Peyer's patch (tissue), 4 donors: Measurements from ENCODE around the gene KIF26B. TPM values are rescaled to one million over a fixed set of nuclear protein-coding genes. Genes with fewer than 3 reads are reported as not detected.

Experiments
- DNase-seq, 3 donors: peaks; one replicate each; pipeline ENCODE4 v3.0.0-alpha.2; 2017 to 2019
- H3K27ac ChIP-seq, 4 donors: fragments of 200-600 bp; sonication (generic); one replicate each; pipeline ENCODE4 v1.5.1; 2016 to 2019
- H3K27me3 ChIP-seq, 2 donors: fragments of 200-600 bp; sonication (generic); one replicate each; pipeline ENCODE4 v1.5.1; 2019
- H3K36me3 ChIP-seq, 3 donors: fragments of 200-600 bp; sonication (generic); one replicate each; pipeline ENCODE4 v1.5.1; 2016 to 2019
- H3K4me1 ChIP-seq, 4 donors: fragments of 200-600 bp; sonication (generic); one replicate each; pipeline ENCODE4 v1.5.1; 2016 to 2019
- H3K4me3 ChIP-seq, 4 donors: fragments of 200-600 bp; sonication (generic); 1 replicate in 3 of 4; 2 replicates in 1 of 4; pipeline ENCODE4 v1.5.1; 2016 to 2019; ENCODE audit warnings: mild to moderate bottlenecking in 1 of 4
- H3K9me3 ChIP-seq, 4 donors: fragments of 200-600 bp; sonication (generic); one replicate each; pipeline ENCODE4 v1.5.1; 2016 to 2019; ENCODE audit warnings: mild to moderate bottlenecking in 1 of 4
- POLR2A ChIP-seq, 2 donors: fragments of 450-650 bp; IDR thresholded peaks; one replicate each; pipeline ENCODE4 v1.5.1; 2017; ENCODE audit warnings: antibody characterized with exemption in 2 of 2, mild to moderate bottlenecking in 2 of 2, moderate library complexity in 2 of 2
- total RNA-seq, 4 donors: library from RNA; depleted of rRNA; stranded (reverse); fragments of >200 nt; gene quantifications; one replicate each; pipeline ENCODE4 v1.1.0, GENCODE V29; 2016
- TF ChIP-seq, protein P1 (sequence below), 6 experiments: fragments of 450-650 bp in 4 of 6; fragments of 200-600 bp in 2 of 6; sonication (generic) in 1 of 6; IDR thresholded peaks; one replicate each; pipeline ENCODE4 v1.5.1; 2017 to 2019; ENCODE audit warnings: antibody characterized with exemption in 6 of 6, mild to moderate bottlenecking in 3 of 6, moderate library complexity in 1 of 6

KIF26B gene
- total RNA-seq, 4 donors from 2014 or later, result 0.70 to 1.6 (median 1.1) TPM

DNA sequence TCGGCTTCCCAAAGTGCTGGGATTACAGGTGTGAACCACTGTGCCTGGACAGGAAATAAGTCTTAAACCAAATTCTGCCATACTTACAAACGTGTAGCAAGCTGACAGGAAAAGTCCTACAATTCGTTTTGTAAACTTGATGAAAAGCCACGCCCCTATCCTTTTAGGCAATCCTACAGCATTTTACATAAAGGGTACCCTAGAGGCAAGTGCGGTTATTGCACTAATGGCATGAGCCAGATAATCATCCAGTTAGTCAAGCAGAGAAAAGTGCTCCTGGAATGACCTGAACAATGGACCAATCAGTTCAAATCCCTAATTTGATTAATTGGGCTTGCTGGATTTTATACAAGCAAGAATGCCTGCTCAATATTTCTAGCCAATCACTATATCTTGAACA, 338.2 kb downstream of the KIF26B start:
- Histone ChIP-seq H3K9me3 (no peaks in the 10 kb centered on the region), H3K36me3 (no peaks in the 10 kb centered on the region), H3K27me3 (no peaks in the 10 kb centered on the region), H3K4me3 (no peak overlapping the region), H3K27ac (no peak overlapping the region), H3K4me1 (no peaks in the 10 kb centered on the region)
- DNase-seq, result no peak
- TF ChIP-seq POLR2A (IDR thresholded peaks at IDR 0.05), result no peak
- TF ChIP-seq, protein P1, sequence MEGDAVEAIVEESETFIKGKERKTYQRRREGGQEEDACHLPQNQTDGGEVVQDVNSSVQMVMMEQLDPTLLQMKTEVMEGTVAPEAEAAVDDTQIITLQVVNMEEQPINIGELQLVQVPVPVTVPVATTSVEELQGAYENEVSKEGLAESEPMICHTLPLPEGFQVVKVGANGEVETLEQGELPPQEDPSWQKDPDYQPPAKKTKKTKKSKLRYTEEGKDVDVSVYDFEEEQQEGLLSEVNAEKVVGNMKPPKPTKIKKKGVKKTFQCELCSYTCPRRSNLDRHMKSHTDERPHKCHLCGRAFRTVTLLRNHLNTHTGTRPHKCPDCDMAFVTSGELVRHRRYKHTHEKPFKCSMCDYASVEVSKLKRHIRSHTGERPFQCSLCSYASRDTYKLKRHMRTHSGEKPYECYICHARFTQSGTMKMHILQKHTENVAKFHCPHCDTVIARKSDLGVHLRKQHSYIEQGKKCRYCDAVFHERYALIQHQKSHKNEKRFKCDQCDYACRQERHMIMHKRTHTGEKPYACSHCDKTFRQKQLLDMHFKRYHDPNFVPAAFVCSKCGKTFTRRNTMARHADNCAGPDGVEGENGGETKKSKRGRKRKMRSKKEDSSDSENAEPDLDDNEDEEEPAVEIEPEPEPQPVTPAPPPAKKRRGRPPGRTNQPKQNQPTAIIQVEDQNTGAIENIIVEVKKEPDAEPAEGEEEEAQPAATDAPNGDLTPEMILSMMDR (IDR thresholded peaks at IDR 0.05), result no peak

DNA sequence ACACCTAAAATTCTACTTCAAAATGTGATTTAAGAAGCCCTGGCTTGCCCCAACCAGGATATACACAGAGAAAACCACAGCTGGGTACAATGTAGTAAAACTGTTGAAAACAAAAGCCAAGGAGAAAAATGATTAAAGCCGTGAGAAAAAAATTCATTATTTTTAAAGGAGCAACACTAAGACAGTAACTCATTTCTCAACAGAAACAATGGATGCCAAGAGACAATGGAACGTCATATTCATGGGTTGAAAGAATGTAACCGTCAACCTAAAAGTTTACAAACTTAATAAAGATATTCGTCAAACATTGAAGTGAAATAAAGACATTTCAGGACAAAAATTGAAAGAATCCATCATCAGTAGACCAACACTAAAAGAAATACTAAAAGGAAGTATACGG, 340.9 kb downstream of the KIF26B start:
- Histone ChIP-seq H3K4me1 (no peaks in the 10 kb centered on the region), H3K36me3 (no peaks in the 10 kb centered on the region), H3K4me3 (no peak overlapping the region), H3K27ac (no peak overlapping the region), H3K27me3 (no peaks in the 10 kb centered on the region), H3K9me3 (no peaks in the 10 kb centered on the region)
- TF ChIP-seq, protein P1 (IDR thresholded peaks at IDR 0.05), result no peak
- TF ChIP-seq POLR2A (IDR thresholded peaks at IDR 0.05), result no peak
- no peak for DNase-seq

DNA sequence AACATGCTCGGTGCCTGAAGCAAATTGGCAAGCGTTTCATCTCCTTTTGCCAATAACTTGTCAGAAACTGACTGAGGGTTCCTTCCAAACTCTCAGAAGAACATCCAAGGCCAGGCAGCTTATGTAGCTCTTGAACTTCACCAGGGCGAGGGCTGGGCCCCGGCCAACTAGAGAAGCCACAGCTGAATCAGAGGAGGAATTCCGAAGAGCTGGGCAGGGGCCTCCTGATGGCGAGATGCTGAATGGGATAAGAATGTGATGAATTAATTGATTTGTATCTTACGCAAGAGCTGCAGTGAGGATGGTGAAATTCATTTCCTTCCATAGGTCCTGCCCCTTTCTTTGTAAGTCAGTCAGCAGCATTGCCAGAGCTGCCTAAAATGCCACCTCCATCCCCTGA, 345.8 kb downstream of the KIF26B start:
- no peak for DNase-seq
- TF ChIP-seq, protein P1 (IDR thresholded peaks at IDR 0.05), result no peak
- TF ChIP-seq POLR2A (IDR thresholded peaks at IDR 0.05), result no peak

DNA sequence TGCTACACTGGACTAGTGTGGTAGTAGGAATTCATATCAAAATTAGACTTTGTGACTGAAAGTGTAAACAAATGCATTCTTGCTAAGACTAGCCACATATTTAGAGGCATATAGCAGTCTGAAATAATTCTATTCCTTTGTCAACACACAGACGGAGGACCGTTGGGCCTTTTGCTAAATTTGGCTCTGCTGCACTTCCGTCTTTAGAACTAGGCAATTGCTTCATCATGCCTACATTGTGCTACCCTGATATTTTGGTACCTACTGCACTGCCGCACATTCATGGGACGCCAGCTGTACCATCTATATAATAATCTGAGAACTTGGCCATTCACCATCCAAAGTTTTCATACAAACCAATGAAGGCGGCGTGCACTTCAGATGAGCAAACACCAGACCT, 346.8 kb downstream of the KIF26B start:
- DNase-seq, result no peak
- Histone ChIP-seq H3K4me1 (no peaks in the 10 kb centered on the region), H3K27me3 (no peaks in the 10 kb centered on the region), H3K27ac (no peak overlapping the region), H3K9me3 (no peaks in the 10 kb centered on the region), H3K4me3 (no peak overlapping the region), H3K36me3 (no peaks in the 10 kb centered on the region)
- TF ChIP-seq, protein P1 (IDR thresholded peaks at IDR 0.05), result no peak
- no peak for TF ChIP-seq POLR2A (IDR thresholded peaks at IDR 0.05)

More for the DNA sequence above, 345.8 kb downstream of the KIF26B start:
- no peaks in the 10 kb centered on the region for H3K27me3 ChIP-seq
- no peaks in the 10 kb centered on the region for H3K9me3 ChIP-seq
- no peaks in the 10 kb centered on the region for H3K36me3 ChIP-seq
- H3K4me3 ChIP-seq, result no peak overlapping the region
- no peaks in the 10 kb centered on the region for H3K4me1 ChIP-seq
- H3K27ac ChIP-seq, result no peak overlapping the region

DNA sequence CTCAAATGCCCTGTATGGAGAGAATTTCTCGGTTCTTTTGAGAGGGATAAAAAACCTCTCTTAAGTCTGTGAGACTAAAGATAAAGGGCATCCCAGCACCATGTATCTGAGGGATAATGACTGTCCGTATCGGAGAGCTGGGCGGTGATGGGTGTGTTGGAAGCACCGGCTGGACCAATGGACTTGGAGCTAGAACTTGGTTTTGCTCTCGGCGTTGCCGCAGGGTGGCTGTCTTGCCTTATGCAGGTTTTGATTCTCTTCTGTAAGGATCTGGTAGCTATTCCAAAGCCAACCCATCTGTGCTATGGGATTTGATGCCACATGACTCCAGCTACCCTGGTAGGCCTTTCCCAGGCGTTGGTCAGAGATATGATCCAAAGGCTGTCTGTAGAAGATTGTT, 348.8 kb downstream of the KIF26B start:
- Histone ChIP-seq H3K9me3 (no peaks in the 10 kb centered on the region), H3K4me3 (no peak overlapping the region), H3K27ac (no peak overlapping the region), H3K36me3 (no peaks in the 10 kb centered on the region), H3K27me3 (no peaks in the 10 kb centered on the region), H3K4me1 (no peaks in the 10 kb centered on the region)
- no peak for TF ChIP-seq POLR2A (IDR thresholded peaks at IDR 0.05)
- TF ChIP-seq, protein P1 (IDR thresholded peaks at IDR 0.05), result no peak
- DNase-seq, result no peak

DNA sequence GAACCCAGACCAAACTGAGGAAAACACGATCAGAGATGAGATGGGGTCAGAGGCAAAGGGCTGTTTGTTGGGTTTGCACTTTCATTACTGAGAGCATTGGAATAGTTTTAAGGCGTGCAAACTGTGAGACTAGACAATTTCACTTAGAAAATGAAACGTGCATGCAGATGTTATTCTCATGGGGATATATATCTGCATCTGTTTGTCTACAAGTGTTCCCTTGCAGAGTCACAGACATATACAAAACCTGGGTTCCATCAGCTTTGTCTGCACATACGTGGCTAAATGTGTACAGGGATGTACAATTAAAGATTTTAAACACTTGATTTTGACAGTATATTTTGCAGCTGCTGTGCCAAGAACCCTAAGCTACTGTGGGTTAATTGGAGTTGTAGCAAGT, 355.4 kb downstream of the KIF26B start:
- H3K27me3 ChIP-seq, result no peaks in the 10 kb centered on the region
- no peak for TF ChIP-seq POLR2A (IDR thresholded peaks at IDR 0.05)
- TF ChIP-seq, protein P1 (IDR thresholded peaks at IDR 0.05), result no peak
- H3K9me3 ChIP-seq, result no peaks in the 10 kb centered on the region
- H3K4me3 ChIP-seq, result no peak overlapping the region
- no peaks in the 10 kb centered on the region for H3K36me3 ChIP-seq
- no peaks in the 10 kb centered on the region for H3K4me1 ChIP-seq
- H3K27ac ChIP-seq, result no peak overlapping the region
- DNase-seq, result no peak
